ENCODE data around the gene MTHFS.

- TF ChIP-seq CTCF (IDR thresholded peaks at IDR 0.05) (no peak), POLR2A (IDR thresholded peaks at IDR 0.05) (no peak)
Observed at GRCh38 chr15:79837846-79838245, 59.0 kb downstream of the MTHFS start.

All from lower leg skin (tissue), 3 donors.